Measurements from ENCODE around the gene RNU5D-1. TPM values are rescaled to one million over a fixed set of nuclear protein-coding genes. Genes with fewer than 3 reads are reported as not detected.
A peak's percentile ranks its signal among the peaks of the same experiment; 100 is the strongest.

RNU5D-1 gene
- total and polyA plus RNA-seq, 2 of the 13 experiments (the other 11 are each of a cell fraction or from before 2014, with no cell fraction given) = 165 TPM; not detected in 1

DNA sequence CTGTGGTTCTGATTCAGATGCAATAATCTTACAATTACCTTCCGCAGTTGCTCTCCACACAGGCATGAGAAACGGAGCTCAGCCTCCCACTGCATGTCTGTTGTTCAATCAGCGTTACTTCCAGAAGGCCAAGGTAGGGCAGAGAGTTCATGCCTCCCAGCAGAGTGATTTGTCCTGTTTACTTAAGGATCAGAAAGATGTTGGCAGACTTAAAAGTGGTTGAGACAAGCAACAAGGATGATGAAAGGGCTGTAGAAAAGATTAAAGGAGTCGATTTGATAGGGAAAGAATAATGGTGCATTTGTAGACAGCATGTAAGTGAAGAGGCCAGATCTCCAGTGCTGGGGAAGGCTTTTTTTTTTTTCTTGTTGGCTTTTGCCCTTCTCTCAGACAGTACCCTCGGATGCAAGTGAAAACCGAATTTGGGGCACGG lies 29.8 kb downstream of the RNU5D-1 start (continued):
- TF ChIP-seq ETV6 (CRISPR knock-in tag; conservative IDR thresholded peaks at IDR 0.05) = no peak
- peak; percentile 87 for TF ChIP-seq NCOA2 (CRISPR knock-in tag; IDR thresholded peaks at IDR 0.05)
- peak; percentile 54; the same call in 1 of the 2 replicates for TF ChIP-seq HDAC1 (CRISPR knock-in tag; IDR thresholded peaks at IDR 0.05)
- TF ChIP-seq, protein P1, sequence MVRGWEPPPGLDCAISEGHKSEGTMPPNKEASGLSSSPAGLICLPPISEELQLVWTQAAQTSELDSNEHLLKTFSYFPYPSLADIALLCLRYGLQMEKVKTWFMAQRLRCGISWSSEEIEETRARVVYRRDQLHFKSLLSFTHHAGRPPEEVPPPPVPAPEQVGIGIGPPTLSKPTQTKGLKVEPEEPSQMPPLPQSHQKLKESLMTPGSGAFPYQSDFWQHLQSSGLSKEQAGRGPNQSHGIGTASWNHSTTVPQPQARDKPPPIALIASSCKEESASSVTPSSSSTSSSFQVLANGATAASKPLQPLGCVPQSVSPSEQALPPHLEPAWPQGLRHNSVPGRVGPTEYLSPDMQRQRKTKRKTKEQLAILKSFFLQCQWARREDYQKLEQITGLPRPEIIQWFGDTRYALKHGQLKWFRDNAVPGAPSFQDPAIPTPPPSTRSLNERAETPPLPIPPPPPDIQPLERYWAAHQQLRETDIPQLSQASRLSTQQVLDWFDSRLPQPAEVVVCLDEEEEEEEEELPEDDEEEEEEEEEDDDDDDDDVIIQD (CRISPR knock-in tag; IDR thresholded peaks at IDR 0.05; ENCODE audit: low read depth) = peak; percentile 53; the same call in 1 of the 2 replicates
- TF ChIP-seq, protein P2, sequence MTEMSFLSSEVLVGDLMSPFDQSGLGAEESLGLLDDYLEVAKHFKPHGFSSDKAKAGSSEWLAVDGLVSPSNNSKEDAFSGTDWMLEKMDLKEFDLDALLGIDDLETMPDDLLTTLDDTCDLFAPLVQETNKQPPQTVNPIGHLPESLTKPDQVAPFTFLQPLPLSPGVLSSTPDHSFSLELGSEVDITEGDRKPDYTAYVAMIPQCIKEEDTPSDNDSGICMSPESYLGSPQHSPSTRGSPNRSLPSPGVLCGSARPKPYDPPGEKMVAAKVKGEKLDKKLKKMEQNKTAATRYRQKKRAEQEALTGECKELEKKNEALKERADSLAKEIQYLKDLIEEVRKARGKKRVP (CRISPR knock-in tag; IDR thresholded peaks at IDR 0.05) = peak in 1 of 2 experiments; percentile 77; a peak in 2 of 4 replicates
- peak; percentile 39; the same call in 1 of the 2 replicates for TF ChIP-seq FOXO1 (CRISPR knock-in tag; IDR thresholded peaks at IDR 0.05)
- TF ChIP-seq SIX1 (CRISPR knock-in tag; IDR thresholded peaks at IDR 0.05; ENCODE audit: borderline replicate concordance) = no peak
- TF ChIP-seq FOXM1 (CRISPR knock-in tag; IDR thresholded peaks at IDR 0.05) = no peak
- TF ChIP-seq KDM5B (CRISPR knock-in tag; IDR thresholded peaks at IDR 0.05; ENCODE audit: borderline replicate concordance) = no peak
- no peak for TF ChIP-seq ZNF83 (CRISPR knock-in tag; IDR thresholded peaks at IDR 0.05; ENCODE audit: borderline replicate concordance)
- TF ChIP-seq, protein P3, sequence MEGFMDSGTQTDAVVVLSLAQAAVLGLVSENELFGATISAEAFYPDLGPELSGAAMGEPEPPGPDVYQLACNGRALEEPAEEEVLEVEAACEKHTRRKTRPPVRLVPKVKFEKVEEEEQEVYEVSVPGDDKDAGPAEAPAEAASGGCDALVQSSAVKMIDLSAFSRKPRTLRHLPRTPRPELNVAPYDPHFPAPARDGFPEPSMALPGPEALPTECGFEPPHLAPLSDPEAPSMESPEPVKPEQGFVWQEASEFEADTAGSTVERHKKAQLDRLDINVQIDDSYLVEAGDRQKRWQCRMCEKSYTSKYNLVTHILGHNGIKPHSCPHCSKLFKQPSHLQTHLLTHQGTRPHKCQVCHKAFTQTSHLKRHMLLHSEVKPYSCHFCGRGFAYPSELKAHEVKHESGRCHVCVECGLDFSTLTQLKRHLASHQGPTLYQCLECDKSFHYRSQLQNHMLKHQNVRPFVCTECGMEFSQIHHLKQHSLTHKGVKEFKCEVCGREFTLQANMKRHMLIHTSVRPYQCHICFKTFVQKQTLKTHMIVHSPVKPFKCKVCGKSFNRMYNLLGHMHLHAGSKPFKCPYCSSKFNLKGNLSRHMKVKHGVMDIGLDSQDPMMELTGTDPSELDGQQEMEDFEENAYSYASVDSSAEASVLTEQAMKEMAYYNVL (CRISPR knock-in tag; IDR thresholded peaks at IDR 0.05; ENCODE audit: borderline replicate concordance) = 0 out of 2 replicates have a peak, but pooled peaks have one; percentile 54
- peak; percentile 32; the same call in 1 of the 2 replicates for TF ChIP-seq HOXA3 (CRISPR knock-in tag; IDR thresholded peaks at IDR 0.05)
- 0 out of 2 replicates have a peak, but pooled peaks have one; percentile 24 for TF ChIP-seq ZNF124 (CRISPR knock-in tag; IDR thresholded peaks at IDR 0.05)
- TF ChIP-seq, protein P4, sequence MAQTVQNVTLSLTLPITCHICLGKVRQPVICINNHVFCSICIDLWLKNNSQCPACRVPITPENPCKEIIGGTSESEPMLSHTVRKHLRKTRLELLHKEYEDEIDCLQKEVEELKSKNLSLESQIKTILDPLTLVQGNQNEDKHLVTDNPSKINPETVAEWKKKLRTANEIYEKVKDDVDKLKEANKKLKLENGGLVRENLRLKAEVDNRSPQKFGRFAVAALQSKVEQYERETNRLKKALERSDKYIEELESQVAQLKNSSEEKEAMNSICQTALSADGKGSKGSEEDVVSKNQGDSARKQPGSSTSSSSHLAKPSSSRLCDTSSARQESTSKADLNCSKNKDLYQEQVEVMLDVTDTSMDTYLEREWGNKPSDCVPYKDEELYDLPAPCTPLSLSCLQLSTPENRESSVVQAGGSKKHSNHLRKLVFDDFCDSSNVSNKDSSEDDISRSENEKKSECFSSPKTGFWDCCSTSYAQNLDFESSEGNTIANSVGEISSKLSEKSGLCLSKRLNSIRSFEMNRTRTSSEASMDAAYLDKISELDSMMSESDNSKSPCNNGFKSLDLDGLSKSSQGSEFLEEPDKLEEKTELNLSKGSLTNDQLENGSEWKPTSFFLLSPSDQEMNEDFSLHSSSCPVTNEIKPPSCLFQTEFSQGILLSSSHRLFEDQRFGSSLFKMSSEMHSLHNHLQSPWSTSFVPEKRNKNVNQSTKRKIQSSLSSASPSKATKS (CRISPR knock-in tag; IDR thresholded peaks at IDR 0.05) = no peak
- TF ChIP-seq TCF7L2 (IDR thresholded peaks at IDR 0.05; ENCODE audit: low read depth, low read length) = peak; percentile 82
- TF ChIP-seq, protein P5, sequence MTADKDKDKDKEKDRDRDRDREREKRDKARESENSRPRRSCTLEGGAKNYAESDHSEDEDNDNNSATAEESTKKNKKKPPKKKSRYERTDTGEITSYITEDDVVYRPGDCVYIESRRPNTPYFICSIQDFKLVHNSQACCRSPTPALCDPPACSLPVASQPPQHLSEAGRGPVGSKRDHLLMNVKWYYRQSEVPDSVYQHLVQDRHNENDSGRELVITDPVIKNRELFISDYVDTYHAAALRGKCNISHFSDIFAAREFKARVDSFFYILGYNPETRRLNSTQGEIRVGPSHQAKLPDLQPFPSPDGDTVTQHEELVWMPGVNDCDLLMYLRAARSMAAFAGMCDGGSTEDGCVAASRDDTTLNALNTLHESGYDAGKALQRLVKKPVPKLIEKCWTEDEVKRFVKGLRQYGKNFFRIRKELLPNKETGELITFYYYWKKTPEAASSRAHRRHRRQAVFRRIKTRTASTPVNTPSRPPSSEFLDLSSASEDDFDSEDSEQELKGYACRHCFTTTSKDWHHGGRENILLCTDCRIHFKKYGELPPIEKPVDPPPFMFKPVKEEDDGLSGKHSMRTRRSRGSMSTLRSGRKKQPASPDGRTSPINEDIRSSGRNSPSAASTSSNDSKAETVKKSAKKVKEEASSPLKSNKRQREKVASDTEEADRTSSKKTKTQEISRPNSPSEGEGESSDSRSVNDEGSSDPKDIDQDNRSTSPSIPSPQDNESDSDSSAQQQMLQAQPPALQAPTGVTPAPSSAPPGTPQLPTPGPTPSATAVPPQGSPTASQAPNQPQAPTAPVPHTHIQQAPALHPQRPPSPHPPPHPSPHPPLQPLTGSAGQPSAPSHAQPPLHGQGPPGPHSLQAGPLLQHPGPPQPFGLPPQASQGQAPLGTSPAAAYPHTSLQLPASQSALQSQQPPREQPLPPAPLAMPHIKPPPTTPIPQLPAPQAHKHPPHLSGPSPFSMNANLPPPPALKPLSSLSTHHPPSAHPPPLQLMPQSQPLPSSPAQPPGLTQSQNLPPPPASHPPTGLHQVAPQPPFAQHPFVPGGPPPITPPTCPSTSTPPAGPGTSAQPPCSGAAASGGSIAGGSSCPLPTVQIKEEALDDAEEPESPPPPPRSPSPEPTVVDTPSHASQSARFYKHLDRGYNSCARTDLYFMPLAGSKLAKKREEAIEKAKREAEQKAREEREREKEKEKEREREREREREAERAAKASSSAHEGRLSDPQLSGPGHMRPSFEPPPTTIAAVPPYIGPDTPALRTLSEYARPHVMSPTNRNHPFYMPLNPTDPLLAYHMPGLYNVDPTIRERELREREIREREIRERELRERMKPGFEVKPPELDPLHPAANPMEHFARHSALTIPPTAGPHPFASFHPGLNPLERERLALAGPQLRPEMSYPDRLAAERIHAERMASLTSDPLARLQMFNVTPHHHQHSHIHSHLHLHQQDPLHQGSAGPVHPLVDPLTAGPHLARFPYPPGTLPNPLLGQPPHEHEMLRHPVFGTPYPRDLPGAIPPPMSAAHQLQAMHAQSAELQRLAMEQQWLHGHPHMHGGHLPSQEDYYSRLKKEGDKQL (CRISPR knock-in tag; IDR thresholded peaks at IDR 0.05; ENCODE audit: low read depth) = peak; percentile 69; the same call in 1 of the 2 replicates

Data from HepG2 (cell line).